Measurements from ENCODE around the gene MCU.

DNA sequence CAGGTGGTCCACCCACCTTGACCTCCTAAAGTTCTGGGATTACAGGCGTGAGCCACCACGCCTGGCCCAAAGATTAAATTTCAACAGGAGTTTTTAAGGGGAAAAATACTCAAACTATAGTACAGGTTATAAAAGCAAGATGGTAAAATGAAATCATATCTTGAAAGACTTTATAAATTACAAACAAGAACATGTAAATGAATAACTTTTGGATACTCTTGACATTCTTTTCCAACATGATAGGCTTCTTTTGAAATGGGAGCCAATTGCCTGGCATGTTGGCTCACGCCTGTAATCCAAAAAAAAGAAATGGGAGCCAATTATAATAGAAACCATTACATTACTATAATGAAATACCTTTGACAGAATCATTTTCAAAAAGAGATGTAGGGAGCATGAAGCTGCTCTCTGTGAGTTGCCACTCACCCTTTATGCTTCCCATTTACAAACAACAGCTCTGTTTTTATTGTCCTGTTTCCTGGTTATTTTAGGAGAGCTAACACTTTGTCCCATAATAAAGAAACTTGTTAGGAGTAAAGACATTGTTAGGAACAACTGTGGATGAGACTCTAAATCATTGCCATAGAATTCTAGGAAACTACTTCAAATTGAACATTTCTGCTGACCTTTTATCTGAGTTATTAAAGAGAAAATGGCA, 24.6 kb upstream of the MCU start:
- TF ChIP-seq POLR2AphosphoS5 (IDR thresholded peaks at IDR 0.05; ENCODE audit: low read depth, low read length) (no peak), SIN3A (IDR thresholded peaks at IDR 0.05; ENCODE audit: borderline replicate concordance, insufficient read depth, low read length) (no peak), TAF1 (IDR thresholded peaks at IDR 0.05; ENCODE audit: borderline replicate concordance, insufficient read depth, low read length) (no peak), FOXP2 (optimal IDR thresholded peaks at IDR 0.05; ENCODE audit: borderline replicate concordance, extremely low read depth, extremely low read length, insufficient read depth) (no peak)
- TF ChIP-seq, protein P1, sequence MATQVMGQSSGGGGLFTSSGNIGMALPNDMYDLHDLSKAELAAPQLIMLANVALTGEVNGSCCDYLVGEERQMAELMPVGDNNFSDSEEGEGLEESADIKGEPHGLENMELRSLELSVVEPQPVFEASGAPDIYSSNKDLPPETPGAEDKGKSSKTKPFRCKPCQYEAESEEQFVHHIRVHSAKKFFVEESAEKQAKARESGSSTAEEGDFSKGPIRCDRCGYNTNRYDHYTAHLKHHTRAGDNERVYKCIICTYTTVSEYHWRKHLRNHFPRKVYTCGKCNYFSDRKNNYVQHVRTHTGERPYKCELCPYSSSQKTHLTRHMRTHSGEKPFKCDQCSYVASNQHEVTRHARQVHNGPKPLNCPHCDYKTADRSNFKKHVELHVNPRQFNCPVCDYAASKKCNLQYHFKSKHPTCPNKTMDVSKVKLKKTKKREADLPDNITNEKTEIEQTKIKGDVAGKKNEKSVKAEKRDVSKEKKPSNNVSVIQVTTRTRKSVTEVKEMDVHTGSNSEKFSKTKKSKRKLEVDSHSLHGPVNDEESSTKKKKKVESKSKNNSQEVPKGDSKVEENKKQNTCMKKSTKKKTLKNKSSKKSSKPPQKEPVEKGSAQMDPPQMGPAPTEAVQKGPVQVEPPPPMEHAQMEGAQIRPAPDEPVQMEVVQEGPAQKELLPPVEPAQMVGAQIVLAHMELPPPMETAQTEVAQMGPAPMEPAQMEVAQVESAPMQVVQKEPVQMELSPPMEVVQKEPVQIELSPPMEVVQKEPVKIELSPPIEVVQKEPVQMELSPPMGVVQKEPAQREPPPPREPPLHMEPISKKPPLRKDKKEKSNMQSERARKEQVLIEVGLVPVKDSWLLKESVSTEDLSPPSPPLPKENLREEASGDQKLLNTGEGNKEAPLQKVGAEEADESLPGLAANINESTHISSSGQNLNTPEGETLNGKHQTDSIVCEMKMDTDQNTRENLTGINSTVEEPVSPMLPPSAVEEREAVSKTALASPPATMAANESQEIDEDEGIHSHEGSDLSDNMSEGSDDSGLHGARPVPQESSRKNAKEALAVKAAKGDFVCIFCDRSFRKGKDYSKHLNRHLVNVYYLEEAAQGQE (IDR thresholded peaks at IDR 0.05; ENCODE audit: insufficient read depth in 1 of 2, low read depth in 2 of 2, low read length in 2 of 2), result no peak

Data from PFSK-1 (cell line).